Left renal pelvis (tissue), 4 donors: ENCODE results near the gene CCP110. TPM values are rescaled to one million over a fixed set of nuclear protein-coding genes. Genes with fewer than 3 reads are reported as not detected.

Experiments
- DNase-seq, 4 donors: peaks; one replicate each; pipeline ENCODE4 v3.0.0-alpha.2; 2013; ENCODE audit warnings: low read depth in 4 of 4, low spot score in 3 of 4
- polyA plus RNA-seq, 4 donors: library from polyadenylated mRNA; unstranded; fragments of 120-200 nt; gene quantifications; one replicate each; pipeline ENCODE4 v1.2.1, GENCODE V29; 2013; ENCODE audit not compliant: insufficient read length in 4 of 4

The CCP110 gene
- polyA plus RNA-seq = 10 to 100 TPM; 22.6 to 35.1 (median 28.1) TPM

- DNase-seq = peak; percentile 77 to 92 (median 90)
Observed at GRCh38 chr16:19523559-19524355, at the start of gene CCP110. TSS of gene CCP110 (plus strand) at chr16:19523942. CDS start at chr16:19527882, 3,940 bp downstream.

DNA sequence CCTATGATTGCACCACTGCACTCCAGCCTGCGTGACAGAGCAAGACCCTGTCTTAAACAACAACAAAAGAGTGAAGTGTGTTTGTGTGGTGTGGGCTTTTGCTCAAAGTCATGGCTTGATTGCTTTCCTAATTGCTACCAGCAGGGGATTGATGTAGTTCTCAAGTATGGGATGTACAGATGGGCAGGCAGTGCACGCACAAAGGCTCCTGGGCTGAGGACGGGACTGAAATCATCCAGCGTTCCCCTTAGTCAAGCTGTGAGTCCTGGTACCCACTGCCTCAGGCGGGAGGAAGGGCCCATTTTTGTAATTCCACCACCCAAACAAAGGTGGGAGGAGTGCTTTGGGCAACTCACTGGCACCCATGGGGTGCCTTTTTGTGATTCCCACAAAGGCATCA is 49.1 kb upstream of the CCP110 start:
- DNase-seq = no peak

DNA sequence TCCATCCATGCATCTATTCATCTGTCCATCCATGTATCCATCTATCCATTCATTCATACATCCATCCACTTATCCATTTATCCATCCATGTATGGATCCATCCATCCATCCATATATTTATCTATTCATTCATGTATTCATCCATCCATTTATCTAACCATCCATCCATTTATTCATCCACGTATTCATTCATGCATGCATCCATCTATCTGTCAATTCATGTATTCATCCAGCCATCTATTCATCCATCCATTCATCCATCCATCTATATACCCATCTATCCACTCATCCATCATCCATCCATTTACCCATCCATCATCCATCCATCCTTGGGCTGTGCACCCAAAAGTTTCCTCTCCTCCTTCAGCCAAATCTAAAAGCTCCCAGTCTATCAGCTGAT is 45.2 kb upstream of the CCP110 start:
- DNase-seq = no peak

GRCh38 chr16:19479302-19479721 is 44.4 kb upstream of the CCP110 start:
- DNase-seq = no peak

DNA sequence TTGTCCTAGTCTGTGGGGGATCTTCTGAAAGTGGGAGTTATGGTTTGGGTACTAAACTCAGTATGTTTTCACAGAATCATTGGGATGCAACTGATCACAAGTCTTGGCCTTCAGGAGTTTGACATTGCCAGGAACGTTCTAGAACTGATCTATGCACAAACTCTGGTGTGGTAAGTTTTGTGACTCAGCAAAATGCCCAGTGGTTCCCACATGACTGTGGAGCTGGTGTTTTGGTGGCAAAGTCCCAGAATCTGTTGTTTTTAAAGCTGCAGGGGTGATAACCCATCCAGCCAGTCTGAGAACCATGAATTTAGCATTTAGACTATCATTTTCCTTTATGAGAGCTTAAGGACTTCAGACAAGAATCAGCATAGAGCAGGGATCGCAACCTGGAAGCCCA is 42.4 kb upstream of the CCP110 start:
- no peak for DNase-seq

GRCh38 chr16:19481769-19482168 is 42.0 kb upstream of the CCP110 start:
- no peak for DNase-seq

- DNase-seq = no peak
Observed at GRCh38 chr16:19482291-19482690, 41.5 kb upstream of the CCP110 start.

GRCh38 chr16:19484096-19484495 is 39.6 kb upstream of the CCP110 start:
- no peak for DNase-seq

GRCh38 chr16:19485611-19486010 is 38.1 kb upstream of the CCP110 start:
- DNase-seq = no peak

DNA sequence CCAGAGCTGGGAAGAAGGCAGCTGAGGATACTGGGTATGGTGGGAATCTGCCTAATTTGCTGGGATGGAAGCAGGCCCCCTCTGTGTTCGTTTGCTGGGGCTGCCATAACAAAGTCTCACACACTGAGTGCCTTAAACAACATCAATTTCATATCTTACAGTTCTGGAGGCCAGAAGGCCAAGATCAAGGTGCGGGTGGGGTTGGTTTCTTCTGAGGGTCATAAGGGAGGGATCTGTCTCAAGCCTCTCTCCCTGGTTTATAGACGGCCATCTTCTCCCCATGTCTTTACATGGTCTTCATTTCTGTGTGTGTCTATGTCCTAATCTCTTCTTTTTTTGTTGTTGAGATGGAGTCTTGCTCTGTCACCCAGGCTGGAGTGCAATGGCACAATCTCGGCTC is 37.7 kb upstream of the CCP110 start:
- DNase-seq = no peak

GRCh38 chr16:19486750-19487325 is 36.9 kb upstream of the CCP110 start:
- DNase-seq = no peak

- no peak for DNase-seq
Observed at GRCh38 chr16:19488213-19488640, 35.5 kb upstream of the CCP110 start.

DNA sequence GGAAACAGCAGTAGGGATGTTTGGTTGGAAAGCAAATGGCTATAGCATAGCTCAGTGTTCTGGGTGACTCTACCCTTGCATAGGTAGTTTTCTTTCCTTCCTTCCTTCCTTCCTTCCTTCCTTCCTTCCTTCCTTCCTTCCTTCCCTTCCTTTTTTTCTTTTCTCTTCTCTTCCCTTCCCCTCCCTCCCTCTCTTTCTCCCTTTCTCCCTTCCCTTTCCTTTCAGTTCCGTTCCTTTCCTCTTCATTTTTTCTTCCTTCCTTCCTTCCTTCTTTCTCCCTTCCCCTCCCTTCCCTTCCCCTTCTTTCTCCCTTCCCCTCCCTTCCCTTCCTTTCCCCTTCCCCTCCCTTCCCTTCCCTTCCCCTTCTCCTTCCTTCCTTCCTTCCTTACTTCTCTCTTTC is 33.1 kb upstream of the CCP110 start:
- no peak for DNase-seq

DNA sequence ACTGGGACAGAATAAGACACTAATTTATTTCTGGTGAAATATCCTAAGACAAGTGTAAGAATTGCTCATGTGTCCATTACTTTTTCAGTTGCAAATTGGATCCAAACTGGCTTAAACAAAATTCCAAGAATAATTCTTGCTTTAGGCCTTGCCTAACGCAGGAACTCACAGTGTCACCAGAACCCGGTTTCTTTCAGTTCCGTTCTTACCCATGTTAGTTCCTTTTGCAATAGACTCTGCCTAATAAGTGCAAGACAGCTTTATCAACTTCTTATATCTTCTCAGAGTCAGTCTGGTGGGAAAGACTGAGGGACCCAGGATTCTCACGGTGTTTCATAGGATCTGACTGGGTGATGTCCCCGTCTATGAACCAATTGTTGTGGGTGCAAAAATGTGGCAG is 26.6 kb upstream of the CCP110 start:
- no peak for DNase-seq

DNA sequence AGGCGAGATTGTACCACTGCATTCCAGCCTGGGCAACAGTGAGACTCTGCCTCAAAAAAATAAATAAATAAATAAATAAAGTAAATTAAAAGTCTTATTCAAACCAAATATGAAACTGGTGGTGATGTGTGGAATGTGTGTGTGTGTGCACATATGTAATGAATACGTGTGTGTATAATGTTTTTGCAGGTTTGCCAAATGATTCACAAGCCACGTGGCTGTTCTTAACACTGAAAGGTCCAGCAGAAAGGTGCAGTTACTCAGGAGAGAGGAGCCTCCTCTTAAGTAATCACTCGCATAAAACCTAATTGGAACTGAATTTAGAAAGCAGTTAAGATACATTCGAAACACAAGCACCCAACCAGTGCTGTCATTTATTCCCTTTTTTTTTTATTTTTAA is 24.7 kb upstream of the CCP110 start:
- DNase-seq = no peak

DNA sequence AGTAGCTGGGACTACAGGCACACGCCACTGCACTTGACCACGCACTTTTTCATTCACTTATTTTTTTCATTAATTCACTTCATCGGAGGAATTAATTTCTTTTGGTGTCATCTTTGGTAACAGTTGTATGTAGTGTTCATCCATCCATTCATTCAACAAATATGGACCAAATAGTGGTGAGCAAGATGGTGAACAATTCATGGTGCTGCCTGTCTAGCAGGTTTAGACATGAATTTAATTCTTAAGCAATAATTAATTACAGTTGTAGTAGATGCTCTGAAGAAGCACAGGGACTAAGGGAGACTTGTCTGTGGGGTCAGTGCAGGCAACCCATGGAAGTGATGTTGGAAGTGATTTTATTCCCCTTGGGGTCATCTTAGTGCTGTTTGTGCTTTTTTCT is 24.3 kb upstream of the CCP110 start:
- DNase-seq = no peak

GRCh38 chr16:19502395-19503131 is 21.2 kb upstream of the CCP110 start:
- peak in 2 of 4 donors; percentile 36 to 45 for DNase-seq

DNA sequence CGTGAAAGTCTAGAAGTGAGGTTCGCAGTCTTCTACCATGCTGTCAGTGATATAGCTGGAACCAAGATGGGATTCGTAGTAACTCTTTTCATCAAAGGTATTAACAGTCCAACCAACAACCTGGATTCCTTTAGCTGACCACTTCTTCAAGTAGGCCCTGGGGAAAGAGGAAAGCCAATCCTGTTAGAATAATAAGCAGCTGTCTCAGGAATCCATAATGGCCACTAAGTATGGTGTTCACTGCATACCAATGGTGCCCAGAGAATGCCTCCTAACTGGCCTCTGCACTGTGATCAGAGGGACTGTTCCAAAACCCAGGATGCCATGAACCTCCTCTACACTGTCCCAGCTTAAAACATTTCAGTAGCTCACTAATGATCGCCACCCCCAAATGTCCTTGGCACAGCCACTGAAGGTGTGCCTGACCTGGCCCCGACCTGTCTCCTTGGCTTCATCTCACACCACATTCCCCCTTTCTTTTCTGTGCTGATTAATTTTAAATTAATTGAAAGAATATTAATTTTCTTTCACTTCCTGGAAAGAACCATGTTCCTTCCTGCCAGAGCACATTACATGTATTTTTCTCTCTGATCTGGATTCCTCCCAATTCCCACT is 20.2 kb upstream of the CCP110 start:
- DNase-seq = no peak

- DNase-seq = no peak
Observed at GRCh38 chr16:19505600-19506303, 18.0 kb upstream of the CCP110 start.

- no peak for DNase-seq
Observed at GRCh38 chr16:19506965-19507364, 16.8 kb upstream of the CCP110 start.
